SK-N-SH treated with all-trans-retinoic acid at 6 μM for 48 hours (cell line): ENCODE data around the gene ITPR3.

ENCODE experiments used
- ATAC-seq: fragments of 200-7000 bp; cut with Tn5 transposase; 3 replicates; pipeline ENCODE4 v1.9.1; 2020; ENCODE audit warnings: mild to moderate bottlenecking, moderate library complexity
- ARNTL ChIP-seq: fragments of 450-650 bp; formaldehyde crosslinking; IDR thresholded peaks from 2 replicates; pipeline ENCODE4 v1.5.0; 2020; ENCODE audit warnings: low read depth, mild to moderate bottlenecking, moderate library complexity, borderline replicate concordance
- BACH2 ChIP-seq: fragments of 250-450 bp; sonication (Bioruptor Pico); IDR thresholded peaks from 2 replicates; pipeline ENCODE4 v1.9.0; 2021; ENCODE audit warnings: mild to moderate bottlenecking, borderline replicate concordance
- CREB5 ChIP-seq: fragments of 250-450 bp; sonication (Bioruptor Pico); IDR thresholded peaks from 2 replicates; pipeline ENCODE4 v1.5.1; 2020; ENCODE audit warnings: low read depth, mild to moderate bottlenecking, moderate library complexity
- CSRNP3 ChIP-seq: fragments of 250-450 bp; sonication (Bioruptor Pico); IDR thresholded peaks from 2 replicates; pipeline ENCODE4 v1.5.1; 2021; ENCODE audit warnings: mild to moderate bottlenecking, moderate library complexity
- ESRRG ChIP-seq: fragments of 250-450 bp; sonication (Bioruptor Pico); IDR thresholded peaks from 2 replicates; pipeline ENCODE4 v1.6.1; 2021; ENCODE audit warnings: mild to moderate bottlenecking
- GLIS3 ChIP-seq: fragments of 250-450 bp; sonication (Bioruptor Pico); IDR thresholded peaks from 2 replicates; pipeline ENCODE4 v1.5.0; 2020; ENCODE audit warnings: mild to moderate bottlenecking, moderate library complexity
- ISL1 ChIP-seq: fragments of 250-450 bp; sonication (Bioruptor Pico); IDR thresholded peaks from 2 replicates; pipeline ENCODE4 v2.1.2; 2022; ENCODE audit warnings: mild to moderate bottlenecking, moderate library complexity
- OSR1 ChIP-seq: fragments of 250-450 bp; sonication (Bioruptor Pico); IDR thresholded peaks from 2 replicates; pipeline ENCODE4 v1.8.0; 2022; ENCODE audit warnings: moderate library complexity, mild to moderate bottlenecking, inconsistent platforms
- PATZ1 ChIP-seq: fragments of 250-450 bp; sonication (Bioruptor Pico); IDR thresholded peaks from 2 replicates; pipeline ENCODE4 v1.8.0; 2020; ENCODE audit warnings: mild to moderate bottlenecking, moderate library complexity, borderline replicate concordance
- POU6F1 ChIP-seq: fragments of 250-450 bp; sonication (Bioruptor Pico); IDR thresholded peaks from 2 replicates; pipeline ENCODE4 v1.8.0; 2021; ENCODE audit warnings: low read depth, mild to moderate bottlenecking, moderate library complexity, borderline replicate concordance
- PPARA ChIP-seq: fragments of 250-450 bp; sonication (Bioruptor Pico); IDR thresholded peaks from 2 replicates; pipeline ENCODE4 v1.5.0; 2020; ENCODE audit warnings: mild to moderate bottlenecking, borderline replicate concordance
- RARB ChIP-seq: fragments of 250-450 bp; sonication (Bioruptor Pico); IDR thresholded peaks from 2 replicates; pipeline ENCODE4 v1.8.0; 2021; ENCODE audit warnings: mild to moderate bottlenecking, moderate library complexity
- SNAI2 ChIP-seq: fragments of 250-450 bp; sonication (Bioruptor Pico); IDR thresholded peaks from 2 replicates; pipeline ENCODE4 v1.5.0; 2020; ENCODE audit warnings: mild to moderate bottlenecking, moderate library complexity
- TCF4 ChIP-seq: fragments of 250-450 bp; sonication (Bioruptor Pico); IDR thresholded peaks from 2 replicates; pipeline ENCODE4 v1.8.0; 2021; ENCODE audit warnings: mild to moderate bottlenecking, moderate library complexity, borderline replicate concordance
- TSHZ2 ChIP-seq: fragments of 250-450 bp; sonication (Bioruptor Pico); IDR thresholded peaks from 2 replicates; pipeline ENCODE4 v1.5.0; 2020; ENCODE audit warnings: mild to moderate bottlenecking, moderate library complexity
- ZC3H10 ChIP-seq: fragments of 250-450 bp; sonication (Bioruptor Pico); IDR thresholded peaks from 2 replicates; pipeline ENCODE4 v1.5.1; 2021; ENCODE audit warnings: mild to moderate bottlenecking, moderate library complexity
- ZFP3 ChIP-seq: fragments of 250-450 bp; sonication (Bioruptor Pico); IDR thresholded peaks from 2 replicates; pipeline ENCODE4 v1.5.0; 2020; ENCODE audit warnings: mild to moderate bottlenecking, moderate library complexity
- ZFP30 ChIP-seq: fragments of 450-650 bp; formaldehyde crosslinking; IDR thresholded peaks from 2 replicates; pipeline ENCODE4 v1.5.0; 2022; ENCODE audit warnings: mild to moderate bottlenecking, moderate library complexity
- ZNF565 ChIP-seq: fragments of 450-650 bp; formaldehyde crosslinking; conservative IDR thresholded peaks from 2 replicates; pipeline ENCODE4 v1.5.0; 2020; ENCODE audit warnings: low read depth, mild to moderate bottlenecking, moderate library complexity
- ZNF70 ChIP-seq: fragments of 450-650 bp; formaldehyde crosslinking; IDR thresholded peaks from 2 replicates; pipeline ENCODE4 v1.5.0; 2020; ENCODE audit warnings: mild to moderate bottlenecking, moderate library complexity
- ZNF8 ChIP-seq: fragments of 450-650 bp; formaldehyde crosslinking; IDR thresholded peaks from 2 replicates; pipeline ENCODE4 v1.5.0; 2020; ENCODE audit warnings: mild to moderate bottlenecking, moderate library complexity

Gene ITPR3

GRCh38 chr6:33613146-33613794 is 7.9 kb upstream of the ITPR3 start:
- no peak for ATAC-seq
- TF ChIP-seq ZFP30 (CRISPR knock-in tag) (no peak), GLIS3 (CRISPR knock-in tag) (no peak), CSRNP3 (CRISPR knock-in tag) (no peak), ZNF8 (no peak)

- TF ChIP-seq ZNF70 (CRISPR knock-in tag) (no peak), BACH2 (no peak), ZNF565 (no peak), ARNTL (CRISPR knock-in tag) (no peak), ZC3H10 (CRISPR knock-in tag) (no peak), ZNF8 (no peak), GLIS3 (CRISPR knock-in tag) (no peak), TSHZ2 (CRISPR knock-in tag) (no peak), TCF4 (CRISPR knock-in tag) (no peak), PPARA (CRISPR knock-in tag) (no peak), OSR1 (CRISPR knock-in tag) (no peak), SNAI2 (CRISPR knock-in tag) (no peak), POU6F1 (CRISPR knock-in tag) (no peak), CREB5 (CRISPR knock-in tag) (no peak), CSRNP3 (CRISPR knock-in tag) (no peak)
- ATAC-seq: peak; percentile 33
These were observed 7.3 kb upstream of the ITPR3 start for GRCh38 chr6:33613795-33614168.

GRCh38 chr6:33616113-33616512 is 5.0 kb upstream of the ITPR3 start:
- ATAC-seq: no peak
- TF ChIP-seq ESRRG (CRISPR knock-in tag) (no peak), ISL1 (no peak), ZNF8 (no peak)

- no peak for ATAC-seq
- no peak for TF ChIP-seq ZFP30 (CRISPR knock-in tag)
- TF ChIP-seq RARB (CRISPR knock-in tag): no peak
- no peak for TF ChIP-seq CSRNP3 (CRISPR knock-in tag)
- TF ChIP-seq ESRRG (CRISPR knock-in tag): no peak
- no peak for TF ChIP-seq ZNF565
- no peak for TF ChIP-seq ZNF8
- no peak for TF ChIP-seq SNAI2 (CRISPR knock-in tag)
- no peak for TF ChIP-seq ARNTL (CRISPR knock-in tag)
- no peak for TF ChIP-seq PATZ1
- TF ChIP-seq BACH2: no peak
- TF ChIP-seq OSR1 (CRISPR knock-in tag): no peak
- TF ChIP-seq PPARA (CRISPR knock-in tag): no peak
- no peak for TF ChIP-seq ZFP3
- TF ChIP-seq CREB5 (CRISPR knock-in tag): no peak
These were observed 4.2 kb upstream of the ITPR3 start for GRCh38 chr6:33616913-33617312.
